ENCODE measurements around the gene ALOX12. TPM values are rescaled to one million over a fixed set of nuclear protein-coding genes. Genes with fewer than 3 reads are reported as not detected.
"Not testable (repeated sequence)": the region's sequence is repeated elsewhere in the genome, so short reads cannot be mapped to it uniquely, and the experiment has no call there.

ALOX12 gene
- total RNA-seq, 1 donor from 2014 or later: not detected

DNA sequence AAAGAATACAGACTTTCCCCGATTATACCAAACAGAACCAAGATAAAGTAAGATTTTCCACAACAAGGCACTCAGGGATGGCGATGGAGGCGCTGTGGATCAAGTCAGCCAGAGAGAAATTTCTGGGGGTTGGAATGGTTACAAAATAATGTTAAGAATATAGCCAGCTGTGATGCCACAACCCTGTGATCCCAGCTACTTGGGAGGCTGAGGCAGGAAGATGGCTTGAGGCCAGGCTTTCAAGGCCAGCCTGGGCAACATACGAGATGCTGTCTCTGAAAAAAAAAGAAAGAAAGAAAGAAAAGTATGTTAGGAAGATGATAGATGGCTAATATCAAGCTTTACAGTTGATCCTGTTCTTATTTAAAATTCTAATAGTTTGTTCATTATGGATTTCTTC, 10.6 kb upstream of the ALOX12 start:
- Mint-ChIP-seq H3K9me3 (ENCODE audit: low read depth) (no peaks in the 10 kb centered on the region), H3K4me3 (ENCODE audit: low read depth) (no peak overlapping the region), H3K36me3 (ENCODE audit: insufficient read depth) (no peaks in the 10 kb centered on the region), H3K4me1 (ENCODE audit: low read depth) (no peaks in the 10 kb centered on the region), H3K27me3 (no peaks in the 10 kb centered on the region), H3K27ac (no peak overlapping the region)
- TF ChIP-seq, protein P1, sequence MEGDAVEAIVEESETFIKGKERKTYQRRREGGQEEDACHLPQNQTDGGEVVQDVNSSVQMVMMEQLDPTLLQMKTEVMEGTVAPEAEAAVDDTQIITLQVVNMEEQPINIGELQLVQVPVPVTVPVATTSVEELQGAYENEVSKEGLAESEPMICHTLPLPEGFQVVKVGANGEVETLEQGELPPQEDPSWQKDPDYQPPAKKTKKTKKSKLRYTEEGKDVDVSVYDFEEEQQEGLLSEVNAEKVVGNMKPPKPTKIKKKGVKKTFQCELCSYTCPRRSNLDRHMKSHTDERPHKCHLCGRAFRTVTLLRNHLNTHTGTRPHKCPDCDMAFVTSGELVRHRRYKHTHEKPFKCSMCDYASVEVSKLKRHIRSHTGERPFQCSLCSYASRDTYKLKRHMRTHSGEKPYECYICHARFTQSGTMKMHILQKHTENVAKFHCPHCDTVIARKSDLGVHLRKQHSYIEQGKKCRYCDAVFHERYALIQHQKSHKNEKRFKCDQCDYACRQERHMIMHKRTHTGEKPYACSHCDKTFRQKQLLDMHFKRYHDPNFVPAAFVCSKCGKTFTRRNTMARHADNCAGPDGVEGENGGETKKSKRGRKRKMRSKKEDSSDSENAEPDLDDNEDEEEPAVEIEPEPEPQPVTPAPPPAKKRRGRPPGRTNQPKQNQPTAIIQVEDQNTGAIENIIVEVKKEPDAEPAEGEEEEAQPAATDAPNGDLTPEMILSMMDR (IDR thresholded peaks at IDR 0.05; ENCODE audit: unreplicated experiment): no peak
- DNase-seq (ENCODE audit: low spot score, unreplicated experiment): no peak

DNA sequence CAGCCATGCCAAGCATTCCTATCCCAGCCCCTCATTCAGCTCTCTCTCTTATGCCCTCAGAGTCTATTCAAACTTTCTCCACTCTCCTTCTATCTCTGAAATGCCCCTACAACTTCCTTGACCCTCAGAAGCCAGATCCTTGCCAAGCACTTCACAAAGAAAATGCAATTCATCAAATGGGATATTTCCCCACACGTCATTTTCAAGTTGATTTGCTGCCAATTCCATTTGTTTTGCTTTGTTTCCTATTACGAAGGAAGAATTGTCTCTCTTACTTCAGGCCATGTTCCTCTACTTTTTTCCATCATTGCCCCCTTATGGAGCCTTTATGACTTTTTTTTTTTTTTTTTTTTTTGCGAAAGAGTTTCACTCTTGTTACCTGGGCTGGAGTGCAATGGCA, 9.2 kb upstream of the ALOX12 start:
- Mint-ChIP-seq H3K4me3 (ENCODE audit: low read depth) (no peak overlapping the region), H3K36me3 (ENCODE audit: insufficient read depth) (no peaks in the 10 kb centered on the region), H3K27ac (no peak overlapping the region), H3K27me3 (no peaks in the 10 kb centered on the region), H3K4me1 (ENCODE audit: low read depth) (no peaks in the 10 kb centered on the region), H3K9me3 (ENCODE audit: low read depth) (no peaks in the 10 kb centered on the region)
- TF ChIP-seq, protein P1 (IDR thresholded peaks at IDR 0.05; ENCODE audit: unreplicated experiment): no peak
- no peak for DNase-seq (ENCODE audit: low spot score, unreplicated experiment)

DNA sequence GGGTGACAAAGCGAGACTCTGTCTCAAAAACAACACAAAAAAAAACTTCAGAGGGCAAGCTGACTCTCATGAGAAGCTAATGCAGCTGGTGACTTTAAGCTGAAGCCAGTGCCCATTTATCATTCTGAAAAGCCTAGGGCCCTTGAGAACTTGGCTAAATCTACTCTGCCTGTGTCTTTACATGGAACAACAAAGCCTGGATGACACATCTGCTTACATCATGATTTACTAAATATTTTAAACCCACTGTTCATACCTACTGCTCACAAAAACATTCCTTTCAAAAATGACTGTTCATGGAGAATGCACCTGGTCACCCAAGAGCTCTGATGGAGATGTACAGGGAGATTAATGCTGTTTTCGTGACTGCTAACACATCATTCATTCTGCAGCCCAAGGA, 6.1 kb upstream of the ALOX12 start:
- no peak overlapping the region for H3K27ac Mint-ChIP-seq
- no peak overlapping the region for H3K4me3 Mint-ChIP-seq (ENCODE audit: low read depth)
- no peaks in the 10 kb centered on the region for H3K9me3 Mint-ChIP-seq (ENCODE audit: low read depth)
- peaks cover 1% of the 10 kb centered on the region for H3K4me1 Mint-ChIP-seq (ENCODE audit: low read depth)
- DNase-seq (ENCODE audit: low spot score, unreplicated experiment): no peak
- TF ChIP-seq, protein P1 (IDR thresholded peaks at IDR 0.05; ENCODE audit: unreplicated experiment): no peak
- no peaks in the 10 kb centered on the region for H3K36me3 Mint-ChIP-seq (ENCODE audit: insufficient read depth)
- peaks cover 10% of the 10 kb centered on the region for H3K27me3 Mint-ChIP-seq

DNA sequence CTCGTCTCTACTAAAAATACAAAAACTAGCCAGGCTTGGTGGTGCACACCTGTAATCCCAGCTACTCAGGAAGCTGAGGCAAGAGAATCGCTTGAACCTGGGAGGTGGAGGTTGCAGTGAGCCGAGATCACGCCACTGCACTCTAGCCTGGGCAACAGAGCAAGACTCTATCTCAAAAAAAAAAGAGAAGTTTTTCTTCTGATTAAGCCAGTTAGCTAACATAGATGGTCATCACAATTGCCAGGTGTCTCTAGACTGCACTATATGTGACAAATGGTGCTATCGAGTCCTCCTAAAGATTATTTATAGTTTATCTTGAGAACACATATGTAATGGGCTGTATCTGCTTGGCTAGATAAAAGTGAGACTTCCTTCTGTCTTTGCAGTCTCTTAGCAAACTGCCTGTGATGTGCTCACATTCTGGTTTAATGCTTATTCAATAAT, 2.2 kb upstream of the ALOX12 start:
- H3K27me3 Mint-ChIP-seq: peaks cover 32% of the 10 kb centered on the region
- not testable (repeated sequence) for H3K9me3 Mint-ChIP-seq (ENCODE audit: low read depth); H3K4me3 Mint-ChIP-seq (ENCODE audit: low read depth); DNase-seq (ENCODE audit: low spot score, unreplicated experiment); H3K27ac Mint-ChIP-seq; H3K36me3 Mint-ChIP-seq (ENCODE audit: insufficient read depth); H3K4me1 Mint-ChIP-seq (ENCODE audit: low read depth)

DNA sequence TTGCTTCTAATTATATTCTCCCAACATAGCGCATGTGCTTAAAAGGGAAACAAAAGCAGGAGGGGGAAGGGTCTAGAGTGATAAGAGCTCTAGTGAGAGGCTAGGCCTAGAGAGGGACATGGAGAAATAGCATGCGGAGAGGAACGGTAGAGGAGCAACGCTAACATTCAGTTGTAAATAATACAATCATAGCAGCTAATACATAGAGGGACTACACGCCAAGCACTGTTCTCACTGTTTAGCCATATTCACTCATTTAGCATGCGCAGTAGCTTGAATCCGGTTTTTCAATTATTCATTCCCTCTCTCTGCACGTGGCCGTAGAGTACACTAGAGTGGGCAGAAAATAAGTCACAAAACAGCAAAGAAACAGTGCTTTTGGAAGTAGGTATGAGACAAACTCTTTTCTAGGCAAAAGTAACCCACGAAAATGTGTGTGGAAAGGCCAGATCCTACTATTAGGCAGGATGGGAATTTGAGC, 1.7 kb upstream of the ALOX12 start:
- Mint-ChIP-seq H3K4me1 (ENCODE audit: low read depth) (peaks cover 3% of the 10 kb centered on the region), H3K36me3 (ENCODE audit: insufficient read depth) (peaks cover 10% of the 10 kb centered on the region), H3K9me3 (ENCODE audit: low read depth) (no peaks in the 10 kb centered on the region), H3K27me3 (peaks cover 32% of the 10 kb centered on the region), H3K4me3 (ENCODE audit: low read depth) (no peak overlapping the region), H3K27ac (no peak overlapping the region)
- TF ChIP-seq, protein P1 (IDR thresholded peaks at IDR 0.05; ENCODE audit: unreplicated experiment): no peak
- DNase-seq (ENCODE audit: low spot score, unreplicated experiment): no peak

DNA sequence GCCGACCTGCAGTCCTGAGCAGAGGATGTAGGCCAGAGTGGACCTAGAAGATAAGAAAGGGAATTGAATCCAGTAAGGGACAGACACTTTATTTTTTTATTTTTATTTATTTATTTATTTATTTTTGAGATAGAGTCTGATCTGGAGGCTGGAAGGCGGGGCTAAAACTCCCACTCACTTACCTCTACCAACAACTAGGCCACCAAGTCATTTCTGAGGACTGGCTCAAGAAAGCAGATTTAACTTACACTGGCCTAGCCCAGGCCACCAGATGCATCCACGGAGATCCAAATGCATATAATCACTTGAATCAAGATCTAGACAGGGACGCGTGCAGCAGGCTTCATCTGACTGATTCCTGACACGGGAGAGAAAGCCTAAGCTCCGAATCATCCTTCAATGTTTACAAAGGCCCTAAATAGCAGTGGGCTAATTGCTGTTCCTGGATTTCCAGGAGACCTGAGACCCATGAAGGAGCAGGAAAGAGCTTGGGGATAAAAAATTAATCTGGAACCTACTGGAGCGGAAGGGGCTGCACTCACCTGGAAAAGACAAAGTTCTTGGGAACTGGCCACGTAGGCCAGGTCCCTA, 1.1 kb upstream of the ALOX12 start:
- Mint-ChIP-seq H3K4me1 (ENCODE audit: low read depth) (peaks cover 3% of the 10 kb centered on the region), H3K9me3 (ENCODE audit: low read depth) (no peaks in the 10 kb centered on the region), H3K27me3 (peaks cover 32% of the 10 kb centered on the region), H3K27ac (no peak overlapping the region), H3K4me3 (ENCODE audit: low read depth) (no peak overlapping the region), H3K36me3 (ENCODE audit: insufficient read depth) (peaks cover 15% of the 10 kb centered on the region)
- TF ChIP-seq, protein P1 (IDR thresholded peaks at IDR 0.05; ENCODE audit: unreplicated experiment): no peak
- DNase-seq (ENCODE audit: low spot score, unreplicated experiment): no peak
